Measurements from ENCODE around the gene HK1.

- TF ChIP-seq CTCF (IDR thresholded peaks at IDR 0.05) = no peak
- TF ChIP-seq POLR2A (IDR thresholded peaks at IDR 0.05) = no peak
Measured at GRCh38 chr10:69387500-69387899, 109.2 kb downstream of the HK1 start.
